Neural progenitor cell (in vitro differentiated cells): ENCODE results near the gene GPR152. TPM values are rescaled to one million over a fixed set of nuclear protein-coding genes. Genes with fewer than 3 reads are reported as not detected.

Experiments
- DNase-seq: peaks from one replicate; pipeline ENCODE4 v3.0.0-alpha.2; 2016; ENCODE audit warnings: low spot score
- H2AFZ ChIP-seq: fragments of 200-600 bp; sonication (generic); replicated peaks from 2 replicates; pipeline ENCODE4 v1.6.1; 2016; ENCODE audit warnings: antibody characterized with exemption
- H3F3A ChIP-seq: fragments of 200-600 bp; sonication (generic); 2 replicates; pipeline ENCODE4 v1.6.1; 2016; ENCODE audit warnings: antibody characterized with exemption, low read depth
- H3K27ac ChIP-seq: fragments of 200-600 bp; sonication (generic); 2 replicates; pipeline ENCODE4 v1.5.1; 2016; ENCODE audit warnings: mild to moderate bottlenecking
- H3K27me3 ChIP-seq: fragments of 200-600 bp; sonication (generic); 2 replicates; pipeline ENCODE4 v1.6.1; 2016; ENCODE audit warnings: mild to moderate bottlenecking, moderate library complexity
- H3K36me3 ChIP-seq: fragments of 200-600 bp; sonication (generic); 2 replicates; pipeline ENCODE4 v1.5.1; 2016
- H3K4me1 ChIP-seq: fragments of 200-600 bp; sonication (generic); 2 replicates; pipeline ENCODE4 v1.6.1; 2016; ENCODE audit warnings: mixed run types
- H3K4me2 ChIP-seq: fragments of 200-600 bp; sonication (generic); 2 replicates; pipeline ENCODE4 v1.6.1; 2016
- H3K4me3 ChIP-seq: fragments of 200-600 bp; sonication (generic); 2 replicates; pipeline ENCODE4 v1.5.1; 2016
- H3K79me2 ChIP-seq: fragments of 200-600 bp; sonication (generic); 2 replicates; pipeline ENCODE4 v1.6.1; 2016; ENCODE audit warnings: low read depth
- H3K9ac ChIP-seq: fragments of 200-600 bp; sonication (generic); 2 replicates; pipeline ENCODE4 v1.6.1; 2016
- H3K9me3 ChIP-seq: fragments of 200-600 bp; sonication (generic); 2 replicates; pipeline ENCODE4 v1.5.1; 2016; ENCODE audit warnings: low read depth
- H4K20me1 ChIP-seq: fragments of 200-600 bp; sonication (generic); 2 replicates; pipeline ENCODE4 v1.6.1; 2016; ENCODE audit warnings: low read depth
- H3K27ac Mint-ChIP-seq: 3 replicates; pipeline ENCODE4 v1.8.0; 2021; ENCODE audit warnings: mixed read lengths
- H3K27me3 Mint-ChIP-seq: 2 replicates; pipeline ENCODE4 v1.8.0; 2022; ENCODE audit warnings: low read depth, mild to moderate bottlenecking, inconsistent platforms, moderate library complexity, mixed read lengths; ENCODE audit not compliant: insufficient read depth
- H3K36me3 Mint-ChIP-seq: 3 replicates; pipeline ENCODE4 v1.8.0; 2021; ENCODE audit warnings: mixed read lengths
- H3K4me1 Mint-ChIP-seq: 3 replicates; pipeline ENCODE4 v1.8.0; 2021; ENCODE audit warnings: mixed read lengths
- H3K4me3 Mint-ChIP-seq: 3 replicates; pipeline ENCODE4 v1.8.0; 2021; ENCODE audit warnings: mild to moderate bottlenecking, moderate library complexity, mixed read lengths
- H3K9me3 Mint-ChIP-seq: 3 replicates; pipeline ENCODE4 v1.8.0; 2020; ENCODE audit warnings: mixed read lengths
- CTCF ChIP-seq: fragments of 200-600 bp; sonication (generic); IDR thresholded peaks from 2 replicates; pipeline ENCODE4 v1.5.1; 2017; ENCODE audit warnings: antibody characterized with exemption, mild to moderate bottlenecking
- EZH2 ChIP-seq: fragments of 200-600 bp; sonication (generic); IDR thresholded peaks from 2 replicates; pipeline ENCODE4 v1.6.1; 2017; ENCODE audit warnings: antibody characterized with exemption, mild to moderate bottlenecking, moderate library complexity
- EZH2phosphoT487 ChIP-seq: fragments of 200-600 bp; sonication (generic); IDR thresholded peaks from 2 replicates; pipeline ENCODE4 v1.6.1; 2017; ENCODE audit warnings: antibody characterized with exemption
- total RNA-seq: library from RNA; depleted of rRNA; stranded (reverse); fragments of >200 nt; gene quantifications from 2 replicates; pipeline ENCODE4 v1.2.3, GENCODE V29; 2015; ENCODE audit warnings: low replicate concordance

GPR152 gene
- total RNA-seq, 1 donor from 2014 or later = not detected

- Histone ChIP-seq H2AFZ (no peak overlapping the region), H3K4me2 (no peak overlapping the region), H3K79me2 (no peaks in the 10 kb centered on the region), H3K9ac (no peak overlapping the region), H4K20me1 (no peaks in the 10 kb centered on the region), H3K4me1 (no peaks in the 10 kb centered on the region), H3F3A (no peaks in the 10 kb centered on the region), H3K27ac (no peak overlapping the region), H3K9me3 (no peaks in the 10 kb centered on the region), H3K4me3 (no peak overlapping the region), H3K27me3 (no peaks in the 10 kb centered on the region), H3K36me3 (no peaks in the 10 kb centered on the region)
- DNase-seq = no peak
- H3K9me3 Mint-ChIP-seq = no peaks in the 10 kb centered on the region
- H3K27me3 Mint-ChIP-seq = peaks cover 4% of the 10 kb centered on the region
- no peak overlapping the region for H3K27ac Mint-ChIP-seq
- no peak for TF ChIP-seq CTCF
- no peak for TF ChIP-seq EZH2phosphoT487
- no peak for TF ChIP-seq EZH2
- H3K36me3 Mint-ChIP-seq = no peaks in the 10 kb centered on the region
- no peak overlapping the region for H3K4me3 Mint-ChIP-seq
- peaks cover 17% of the 10 kb centered on the region for H3K4me1 Mint-ChIP-seq
Measured at GRCh38 chr11:67453816-67454732, 1.5 kb upstream of the GPR152 start.

DNA sequence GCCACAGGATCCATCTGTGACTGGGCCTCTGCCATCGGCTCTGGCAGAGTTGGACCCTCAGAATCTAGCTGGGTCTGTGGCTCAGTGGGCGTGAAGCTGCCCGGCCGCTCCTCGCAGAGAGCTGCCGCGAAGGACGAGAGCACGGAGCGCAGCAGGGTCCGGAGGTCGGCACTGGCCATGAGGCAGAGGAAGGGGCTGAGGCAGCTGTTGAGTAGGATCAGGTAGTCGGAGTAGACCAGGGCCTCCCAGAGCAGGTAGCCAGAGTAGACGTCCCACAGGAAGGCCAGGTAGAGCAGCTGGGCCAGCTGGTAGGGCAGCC, 912 bp downstream of the GPR152 start:
- TF ChIP-seq CTCF = no peak
- no peak for TF ChIP-seq EZH2phosphoT487
- TF ChIP-seq EZH2 = no peak
- no peaks in the 10 kb centered on the region for H3K36me3 Mint-ChIP-seq
- no peaks in the 10 kb centered on the region for H3F3A ChIP-seq
- H3K27ac ChIP-seq = no peak overlapping the region
- H3K4me2 ChIP-seq = no peak overlapping the region
- H3K4me1 Mint-ChIP-seq = peaks cover 20% of the 10 kb centered on the region
- H3K9me3 Mint-ChIP-seq = no peaks in the 10 kb centered on the region
- H3K36me3 ChIP-seq = no peaks in the 10 kb centered on the region
- H3K79me2 ChIP-seq = no peaks in the 10 kb centered on the region
- H3K27me3 ChIP-seq = no peaks in the 10 kb centered on the region
- peaks cover 6% of the 10 kb centered on the region for H3K27me3 Mint-ChIP-seq
- no peak for DNase-seq
- no peaks in the 10 kb centered on the region for H3K4me1 ChIP-seq
- no peak overlapping the region for H3K4me3 ChIP-seq
- H4K20me1 ChIP-seq = no peaks in the 10 kb centered on the region
- H2AFZ ChIP-seq = no peak overlapping the region
- H3K9ac ChIP-seq = no peak overlapping the region
- H3K27ac Mint-ChIP-seq = peak overlapping the region; percentile 96
- no peak overlapping the region for H3K4me3 Mint-ChIP-seq
- no peaks in the 10 kb centered on the region for H3K9me3 ChIP-seq

DNA sequence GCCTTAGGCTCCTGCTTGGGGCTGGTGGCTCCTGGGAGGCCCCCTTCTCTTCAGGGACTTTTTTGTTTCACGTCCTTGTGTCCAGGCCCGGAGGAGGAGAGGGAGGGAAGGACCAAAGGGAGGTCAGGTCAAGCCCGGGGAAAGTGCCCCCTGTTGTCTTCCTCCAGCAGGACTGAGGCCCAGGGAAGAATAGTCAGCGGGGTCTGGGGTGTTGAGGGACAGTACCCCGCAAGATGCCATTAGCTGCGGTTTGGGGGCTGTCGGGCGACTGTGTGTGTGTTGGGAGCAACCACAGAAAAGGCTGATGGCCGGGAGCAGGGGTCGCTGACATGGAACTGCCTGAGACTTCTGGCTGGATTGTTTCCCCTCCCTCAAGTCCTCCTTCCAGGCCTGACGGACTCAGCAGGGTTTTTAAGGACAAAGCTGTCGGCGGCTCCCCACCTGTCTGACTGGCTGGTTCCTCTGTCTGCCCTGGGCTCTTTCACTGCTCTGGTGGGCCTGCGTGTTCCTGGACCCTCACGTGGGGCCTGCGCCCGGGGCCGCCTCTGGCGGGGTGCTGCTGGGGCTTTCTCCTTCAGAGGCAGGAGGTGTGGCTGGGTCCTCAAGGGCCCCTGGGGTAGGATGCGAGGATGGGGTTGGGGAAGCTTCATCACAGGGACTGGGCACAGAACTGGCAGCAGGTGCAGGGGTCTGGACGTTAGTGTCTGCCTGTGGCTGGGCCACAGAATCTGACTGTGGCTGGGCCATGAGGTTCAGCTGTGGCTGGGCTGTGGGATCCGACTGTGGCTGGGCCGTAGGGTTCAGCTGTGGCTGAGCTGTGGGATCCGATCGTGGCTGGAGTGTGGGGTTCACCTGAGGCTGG, 1.5 kb downstream of the GPR152 start:
- no peaks in the 10 kb centered on the region for H3F3A ChIP-seq
- TF ChIP-seq CTCF (no peak), EZH2 (no peak), EZH2phosphoT487 (no peak)
- no peak overlapping the region for H3K9ac ChIP-seq
- H2AFZ ChIP-seq = no peak overlapping the region
- H3K36me3 ChIP-seq = no peaks in the 10 kb centered on the region
- Mint-ChIP-seq H3K27me3 (peaks cover 6% of the 10 kb centered on the region), H3K4me3 (no peak overlapping the region), H3K36me3 (no peaks in the 10 kb centered on the region), H3K27ac (peak overlapping the region; percentile 96), H3K9me3 (no peaks in the 10 kb centered on the region), H3K4me1 (peaks cover 20% of the 10 kb centered on the region)
- H3K4me2 ChIP-seq = no peak overlapping the region
- no peaks in the 10 kb centered on the region for H3K4me1 ChIP-seq
- H3K4me3 ChIP-seq = no peak overlapping the region
- H3K79me2 ChIP-seq = no peaks in the 10 kb centered on the region
- DNase-seq = peak; percentile 35
- H3K9me3 ChIP-seq = no peaks in the 10 kb centered on the region
- no peak overlapping the region for H3K27ac ChIP-seq
- H4K20me1 ChIP-seq = no peaks in the 10 kb centered on the region
- H3K27me3 ChIP-seq = no peaks in the 10 kb centered on the region
